AG04449 (cell line): ENCODE data around the gene GRHPR.

Source experiments
- CTCF ChIA-PET: fragments of 350-600 bp; formaldehyde crosslinking; extraction: SDS; loops from one replicate; lab custom pipeline; 2021; ENCODE audit warnings: antibody characterized with exemption; lab: Yijun Ruan, JAX
- POLR2A ChIA-PET: fragments of 400-600, 350-600 bp; formaldehyde crosslinking; extraction: SDS; loops from one replicate; lab custom pipeline; 2020; ENCODE audit warnings: antibody characterized with exemption, inconsistent platforms; lab: Yijun Ruan, JAX
- DNase-seq: peaks from one replicate; pipeline ENCODE4 v3.0.0-alpha.2; 2010; ENCODE audit warnings: low read depth, low spot score
- H3K4me3 ChIP-seq: 2 replicates; pipeline ENCODE4 v1.5.1; 2011; ENCODE audit warnings: low read depth, mild to moderate bottlenecking, control low read depth, low read length
- CTCF ChIP-seq: IDR thresholded peaks from one replicate; pipeline ENCODE4 v1.5.1; 2011; ENCODE audit warnings: mild to moderate bottlenecking, moderate library complexity, low read length, control low read depth, inconsistent platforms; ENCODE audit not compliant: insufficient read depth; ENCODE audit errors: missing control alignments

GRHPR gene

GRCh38 chr9:37480759-37481158 lies 58.3 kb downstream of the GRHPR start:
- POLR2A ChIA-PET = no interaction called here
- no peak overlapping the region for H3K4me3 ChIP-seq
- no peak for DNase-seq
- no peak for TF ChIP-seq CTCF
- CTCF ChIA-PET = interaction anchor here (0.8 to 2.1 kb wide), 13 partner anchors 8 to 952 kb away, joined by 3 to 7 read pairs (median 4); partner anchors contain the start of gene FBXO10

GRCh38 chr9:37485389-37486255 lies 63.1 kb downstream of the GRHPR start, which contains the start of gene POLR1E:
Gene POLR1E (plus strand): TSS chr9:37485948. CDS start chr9:37486048, 100 bp downstream.
- H3K4me3 ChIP-seq = peak within 1 kb of the TSS; percentile 89
- no peak for TF ChIP-seq CTCF
- DNase-seq = peak; percentile 40
- CTCF ChIA-PET = interaction anchor here (0.6 to 2.4 kb wide), 7 partner anchors 11 to 778 kb away, joined by 3 to 8 read pairs (median 3); partner anchors contain the start of gene FBXO10
- POLR2A ChIA-PET = interaction anchor here (0.9 kb wide), 1 partner anchor 20 kb away, joined by 3 read pairs; the partner anchor contains the start of gene ZBTB5

- DNase-seq = no peak
- POLR2A ChIA-PET = interaction anchor here (0.9 to 1.6 kb wide), 3 partner anchors 9 to 21 kb away, joined by 3 to 6 read pairs (median 4); partner anchors contain the start of gene ZBTB5
- CTCF ChIA-PET = interaction anchor here (0.7 to 2.4 kb wide), 7 partner anchors 9 to 777 kb away, joined by 3 to 8 read pairs (median 3); partner anchors contain the start of gene FBXO10
- no peak for TF ChIP-seq CTCF
- H3K4me3 ChIP-seq = peak overlapping the region; percentile 89
These were observed 63.7 kb downstream of the GRHPR start for GRCh38 chr9:37486256-37486615.
